ENCODE measurements around the gene FOSB.
A peak's percentile ranks its signal among the peaks of the same experiment; 100 is the strongest.

The FOSB gene

DNA sequence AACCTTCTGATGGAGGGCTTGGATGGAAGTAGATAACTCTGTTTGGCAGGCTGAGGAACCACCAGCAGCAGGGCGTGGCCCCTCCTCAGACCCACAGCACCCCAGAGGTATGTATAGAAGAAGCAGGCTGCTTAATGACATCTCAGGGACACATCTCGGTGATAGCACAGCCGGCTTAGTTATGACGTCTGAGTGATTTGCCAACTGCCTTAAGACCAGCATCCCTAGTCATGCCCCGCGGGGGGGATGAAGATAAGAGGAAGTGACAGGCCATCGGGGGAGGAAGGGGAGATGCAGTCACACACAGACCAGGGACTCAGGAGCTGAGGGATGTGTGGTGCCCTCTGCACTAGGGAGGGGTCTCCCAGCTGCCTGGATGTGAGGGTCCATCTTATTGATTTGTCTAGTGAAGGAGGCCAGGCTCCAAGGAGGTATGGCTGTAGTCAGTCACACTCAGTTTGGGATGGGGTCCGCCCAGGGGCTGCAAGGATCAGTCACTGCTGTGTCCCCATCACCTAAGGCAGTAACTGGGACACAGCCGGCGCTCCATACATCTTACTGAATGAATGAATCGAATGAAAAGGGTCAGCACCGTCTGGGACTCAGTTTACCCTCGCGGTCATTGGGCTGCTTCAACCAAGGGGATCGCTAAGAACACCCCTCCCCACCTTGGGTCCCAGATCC, 24.9 kb upstream of the FOSB start:
- DNase-seq (ENCODE audit: low spot score): peak; percentile 73

DNA sequence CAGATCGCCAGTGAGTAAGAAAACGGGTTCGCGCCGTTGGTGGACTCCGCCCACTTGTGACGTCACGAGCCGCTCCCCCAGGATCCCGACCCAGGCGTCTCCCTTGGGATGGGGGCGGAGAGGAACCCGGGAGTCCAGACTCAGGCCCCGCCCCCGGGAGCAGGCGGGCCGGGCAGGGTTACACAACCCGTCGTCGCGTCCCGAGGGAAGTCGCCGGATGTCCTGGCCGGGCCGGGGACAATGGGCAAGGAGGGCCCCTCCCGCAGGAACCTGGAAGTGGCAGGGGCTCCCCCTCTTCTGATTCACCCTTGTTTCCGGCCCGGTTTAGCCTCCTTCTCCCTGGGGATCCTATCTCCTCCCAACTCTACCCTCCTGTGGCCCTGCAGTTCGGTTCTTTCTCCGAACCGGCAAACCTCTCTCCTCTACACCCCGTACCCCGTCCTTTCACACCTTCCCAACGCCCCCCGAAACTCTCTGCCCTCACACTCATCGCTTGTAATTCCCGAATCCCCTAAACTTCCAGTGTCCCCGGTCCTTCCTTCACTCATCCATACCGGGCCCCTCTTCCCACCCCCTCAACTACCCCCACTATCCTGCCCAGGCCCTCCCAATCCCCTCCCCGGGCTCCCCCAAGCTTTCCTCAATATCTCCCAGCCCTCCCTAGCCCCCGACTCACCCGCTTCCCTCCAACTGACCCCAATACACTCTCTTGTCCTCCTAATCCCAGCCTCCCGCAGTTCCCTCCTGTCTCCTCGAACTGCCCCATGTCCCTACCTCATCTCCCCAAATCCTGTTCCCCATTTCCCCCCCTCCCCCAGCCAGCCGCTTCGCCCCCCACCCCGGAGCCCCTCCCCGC, 24.1 kb upstream of the FOSB start:
- peak; percentile 82 for DNase-seq (ENCODE audit: low spot score)

DNA sequence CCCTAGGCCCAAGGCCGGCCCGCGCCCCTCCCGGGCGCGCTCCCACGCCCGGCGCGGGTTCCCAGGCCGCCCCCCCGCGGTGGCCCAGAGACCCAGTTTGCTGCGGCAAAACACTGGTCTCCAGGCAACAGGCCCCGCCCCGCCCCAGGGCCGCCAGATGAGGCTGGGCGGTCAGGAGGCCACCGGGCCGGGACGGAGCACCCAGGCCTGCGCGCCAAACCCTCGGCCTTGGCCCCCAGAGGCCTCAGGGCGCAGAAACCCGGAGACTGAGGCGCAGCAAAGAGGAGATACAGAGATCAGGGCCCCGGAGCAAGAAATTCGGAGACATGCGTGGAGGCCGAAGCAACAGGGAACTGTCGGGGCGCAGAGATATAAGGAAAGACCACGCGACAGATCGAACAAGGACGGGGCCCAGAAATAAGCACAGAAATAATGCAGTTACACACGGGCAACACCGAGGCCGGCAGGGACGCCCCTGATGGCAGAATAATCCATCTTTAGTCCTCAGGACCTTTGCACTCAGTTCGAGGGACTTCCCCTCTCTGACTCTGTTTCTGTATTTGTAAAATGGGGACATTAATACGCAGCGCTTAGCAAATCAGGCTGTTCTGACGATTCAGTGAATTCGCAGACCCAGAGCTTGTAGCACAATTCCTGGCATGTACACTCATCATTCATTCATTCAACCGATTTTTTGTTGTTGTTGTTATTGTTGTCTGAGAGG, 23.3 kb upstream of the FOSB start:
- peak; percentile 70 for DNase-seq (ENCODE audit: low spot score)

DNA sequence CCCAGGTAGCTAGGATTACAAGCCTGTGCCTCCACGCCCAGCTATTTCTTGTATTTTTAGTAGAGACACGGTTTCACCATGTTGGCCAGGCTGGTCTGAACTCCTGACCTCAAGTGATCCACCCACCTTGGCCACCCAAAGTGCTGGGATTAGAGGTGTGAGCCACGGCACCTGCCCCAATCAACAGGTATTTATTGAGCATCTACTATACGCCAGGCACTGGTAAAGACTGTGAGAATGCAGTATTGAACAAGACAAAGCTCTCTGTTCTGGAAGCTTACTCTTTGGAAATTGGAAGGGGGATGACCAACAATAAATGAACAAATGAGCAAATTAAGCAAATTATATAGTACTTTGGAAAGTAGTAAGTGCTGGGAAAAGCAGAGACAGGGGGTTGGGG, 22.7 kb upstream of the FOSB start:
- DNase-seq (ENCODE audit: low spot score): no peak

DNA sequence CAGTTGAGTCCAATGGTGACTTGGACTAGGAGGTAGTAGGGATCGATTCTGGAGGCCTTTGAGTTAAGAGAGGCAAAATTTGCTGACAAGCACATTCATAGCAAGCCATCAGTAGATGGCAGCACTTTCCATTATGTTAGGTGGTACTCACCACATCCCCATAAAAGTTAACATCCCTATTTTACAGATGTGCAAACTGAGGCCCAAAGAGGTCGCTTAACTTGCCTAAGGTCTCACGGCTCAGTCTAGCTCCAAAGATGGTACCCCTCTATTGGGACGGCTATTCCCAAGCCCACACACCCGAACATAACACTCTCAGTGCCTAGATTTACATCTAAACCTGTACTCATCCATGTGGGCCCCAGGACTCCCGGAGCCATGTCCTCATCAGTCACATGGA, 21.5 kb upstream of the FOSB start:
- peak; percentile 59 for DNase-seq (ENCODE audit: low spot score)

DNA sequence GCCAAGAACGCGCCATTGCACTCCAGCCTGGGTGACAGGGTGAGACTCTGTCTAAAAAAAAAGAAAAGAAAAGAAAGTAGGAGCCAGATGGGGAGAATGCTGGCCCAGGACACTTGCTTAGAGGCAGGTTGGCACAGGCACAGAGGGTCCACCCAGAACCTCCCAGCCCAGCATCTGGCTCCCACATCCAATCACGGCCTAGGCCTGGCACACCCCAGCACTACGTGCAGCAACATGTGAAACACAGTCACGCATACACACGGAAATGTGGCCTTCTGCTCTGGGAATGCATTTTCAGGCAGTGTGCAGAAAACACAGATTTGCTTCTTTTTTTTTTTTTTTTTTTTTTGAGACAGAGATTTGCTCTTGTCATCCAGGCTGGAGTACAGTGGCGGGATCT, 20.9 kb upstream of the FOSB start:
- no peak for DNase-seq (ENCODE audit: low spot score)

DNA sequence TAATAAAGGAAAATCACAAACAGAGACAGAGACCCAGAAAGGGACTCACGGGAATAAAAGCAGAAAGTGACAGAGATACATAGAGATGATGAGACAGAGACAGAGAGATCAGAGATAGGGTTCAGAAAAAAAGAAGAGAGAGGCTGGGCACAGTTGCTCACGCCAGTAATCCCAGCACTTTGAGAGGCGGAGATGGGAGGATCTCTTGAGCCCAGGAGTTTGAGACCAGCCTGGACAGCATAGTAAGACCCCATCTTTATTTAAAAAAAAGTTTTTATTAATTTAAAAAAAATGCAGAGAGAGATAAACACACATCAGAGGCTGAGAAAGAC, 19.4 kb upstream of the FOSB start:
- no peak for DNase-seq (ENCODE audit: low spot score)

DNA sequence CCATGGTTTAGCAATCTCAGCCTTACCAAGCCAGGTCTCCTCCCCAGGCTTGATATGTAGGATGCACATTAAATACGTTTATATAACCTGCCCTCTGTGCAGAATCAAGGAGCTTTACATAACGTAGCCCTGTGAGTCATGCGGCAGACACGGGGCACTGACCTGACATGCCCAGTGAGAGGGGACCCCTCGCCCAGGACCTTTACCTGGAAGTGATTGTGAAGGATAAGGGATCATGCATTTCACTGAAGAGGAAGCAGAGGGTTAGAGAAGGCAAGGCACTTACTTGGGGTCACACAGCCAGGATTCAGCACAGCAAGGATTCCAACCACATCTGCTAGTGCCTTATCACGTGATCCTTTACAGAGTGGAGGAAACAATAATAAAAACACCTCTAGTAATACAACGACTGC, 18.9 kb upstream of the FOSB start:
- DNase-seq (ENCODE audit: low spot score): no peak

DNA sequence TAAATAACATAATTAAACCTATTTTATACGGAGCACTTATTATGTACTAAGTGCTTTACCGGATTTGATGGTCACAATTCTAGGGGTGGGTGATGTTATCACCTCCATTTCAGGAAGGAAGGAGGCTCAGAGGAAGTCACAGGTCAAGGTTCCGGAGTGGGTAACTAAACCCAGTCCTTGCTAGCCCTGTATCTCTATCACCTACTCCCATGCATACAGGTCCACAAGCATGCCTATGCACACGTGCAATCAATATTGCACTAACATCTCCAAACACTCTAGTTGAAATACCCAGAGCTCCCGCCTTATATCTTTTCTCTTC, 17.8 kb upstream of the FOSB start:
- no peak for DNase-seq (ENCODE audit: low spot score)

DNA sequence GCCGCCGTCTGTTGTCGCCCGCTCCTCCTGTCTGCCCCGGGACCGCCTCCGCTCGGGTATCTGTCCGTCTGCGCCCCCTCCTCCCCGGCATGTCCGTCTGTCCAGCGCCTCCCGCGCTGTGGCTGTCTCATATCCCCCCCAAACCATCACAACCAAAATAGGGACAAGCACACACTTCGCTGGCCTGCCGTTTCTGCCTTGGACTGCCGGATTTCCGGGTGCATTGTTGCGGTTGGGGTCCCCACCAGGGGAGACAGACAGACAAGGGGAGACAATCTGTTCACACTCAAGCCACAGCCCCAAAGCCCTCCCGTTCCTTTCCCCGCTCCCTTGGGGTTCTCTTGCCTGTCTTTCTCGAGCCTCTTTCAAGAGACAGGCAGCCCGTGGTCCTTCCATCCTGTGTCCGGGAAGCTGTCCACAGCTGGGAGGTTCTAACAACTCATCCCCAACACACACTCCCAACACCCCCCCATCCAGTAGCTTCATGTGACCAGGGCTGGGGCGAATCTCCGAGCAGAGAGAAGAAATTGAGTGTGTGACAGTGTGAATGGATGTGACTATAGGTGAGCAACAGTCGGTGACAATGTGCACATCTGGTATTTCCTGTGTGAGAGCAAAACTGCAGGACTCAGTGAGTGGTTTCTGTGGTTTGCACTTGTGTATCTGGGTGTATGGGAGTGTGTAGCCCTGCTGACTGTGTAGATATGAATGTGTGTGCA, 16.5 kb upstream of the FOSB start:
- DNase-seq (ENCODE audit: low spot score): no peak

DNA sequence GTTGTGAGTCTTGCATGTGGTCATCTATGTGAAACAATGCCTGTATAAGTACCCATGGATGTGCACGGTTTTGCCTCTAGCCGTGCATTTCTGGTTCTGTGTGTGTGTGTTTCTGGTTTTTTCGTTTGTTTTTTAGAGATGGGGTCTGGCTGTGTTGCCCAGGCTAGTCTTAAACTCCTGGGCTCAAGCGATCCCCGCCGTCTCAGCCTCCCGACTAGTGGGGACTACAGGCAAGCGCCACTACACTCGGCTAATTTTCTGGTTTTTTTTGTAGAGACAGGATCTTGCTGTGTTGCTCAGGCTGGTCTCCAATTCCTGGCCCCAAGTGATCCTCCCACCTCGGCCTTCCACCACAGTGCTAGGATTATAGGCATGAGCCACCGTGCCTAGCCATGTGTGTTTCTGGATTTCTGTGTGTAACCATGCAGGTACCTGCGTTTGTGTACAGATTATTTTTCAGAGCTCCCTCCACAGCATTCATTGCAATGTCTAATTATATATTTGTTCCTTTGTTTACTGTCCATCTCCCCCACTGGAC, 15.9 kb upstream of the FOSB start:
- no peak for DNase-seq (ENCODE audit: low spot score)

DNA sequence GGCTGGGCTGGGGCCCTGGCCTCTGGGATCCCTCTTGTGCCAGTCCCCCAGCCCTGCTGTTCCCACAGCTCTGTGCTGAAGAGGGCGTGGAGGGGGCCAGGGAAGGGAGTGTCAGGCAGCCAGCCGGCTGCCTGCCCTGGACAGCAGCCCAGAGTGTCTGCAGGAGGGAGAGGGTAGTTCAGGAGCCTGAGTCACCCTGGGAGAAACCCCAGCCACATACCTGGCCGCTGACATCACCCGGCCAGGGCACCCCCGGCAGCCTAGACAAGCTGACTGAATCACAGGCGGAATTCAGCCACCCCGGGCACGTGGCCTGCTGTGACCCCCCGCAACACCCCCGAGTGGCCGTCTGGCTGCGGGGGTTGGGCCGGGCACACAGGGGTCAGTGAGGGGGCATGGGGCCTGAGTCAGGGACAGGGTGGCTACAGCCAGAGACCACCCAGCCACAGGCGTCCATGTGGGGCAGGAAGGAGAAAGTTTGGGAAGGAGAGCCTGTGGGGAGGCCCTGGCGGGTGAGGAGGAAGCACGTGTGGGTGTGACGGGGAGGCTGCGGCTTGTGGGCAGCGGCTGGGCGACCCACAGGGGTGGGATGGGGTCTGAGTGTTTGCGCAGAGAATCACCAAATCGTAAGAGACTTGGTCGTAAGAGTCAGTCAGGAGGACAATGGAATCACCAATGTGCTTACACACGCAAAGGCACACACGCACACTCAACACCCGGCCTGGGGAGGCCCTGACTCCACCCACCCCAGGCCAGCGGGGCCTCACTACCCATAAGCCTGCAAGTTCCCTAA, 11.9 kb upstream of the FOSB start:
- DNase-seq (ENCODE audit: low spot score): no peak

DNA sequence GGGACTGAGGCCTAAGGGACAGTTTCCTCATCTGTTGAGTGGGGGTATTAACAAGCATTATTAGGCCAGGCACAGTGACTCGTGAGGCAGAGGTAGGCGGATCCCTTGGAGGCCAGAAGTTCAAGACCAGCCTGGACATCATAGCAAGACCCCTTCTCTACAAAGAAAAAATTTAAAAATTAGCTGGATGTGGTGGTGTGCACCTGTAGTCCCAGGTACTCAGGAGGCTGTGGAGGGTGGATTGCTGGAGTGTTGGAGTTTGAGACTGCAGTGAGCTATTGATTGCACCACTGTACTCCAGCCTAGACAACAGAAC, 11.3 kb upstream of the FOSB start:
- DNase-seq (ENCODE audit: low spot score): no peak

DNA sequence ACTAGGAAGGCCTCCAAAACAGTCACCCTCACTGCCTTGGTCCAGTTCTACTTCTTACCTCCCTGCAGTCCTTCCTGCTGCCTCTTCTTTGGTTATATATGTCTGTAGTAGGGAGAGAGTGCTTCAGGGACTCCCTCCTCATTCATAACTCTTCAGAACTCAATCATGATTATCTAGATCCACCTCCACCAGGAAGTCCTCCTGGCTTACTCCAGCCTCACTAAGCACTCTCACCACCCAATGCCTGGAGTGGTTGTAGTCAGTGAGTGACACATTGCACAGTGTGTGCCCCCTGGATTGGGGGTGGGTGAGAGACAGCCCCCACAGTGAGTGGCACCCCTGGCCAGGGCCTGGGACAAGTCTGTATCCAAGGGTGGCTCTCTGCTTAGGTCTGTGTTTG, 10.0 kb upstream of the FOSB start:
- no peak for DNase-seq (ENCODE audit: low spot score)

DNA sequence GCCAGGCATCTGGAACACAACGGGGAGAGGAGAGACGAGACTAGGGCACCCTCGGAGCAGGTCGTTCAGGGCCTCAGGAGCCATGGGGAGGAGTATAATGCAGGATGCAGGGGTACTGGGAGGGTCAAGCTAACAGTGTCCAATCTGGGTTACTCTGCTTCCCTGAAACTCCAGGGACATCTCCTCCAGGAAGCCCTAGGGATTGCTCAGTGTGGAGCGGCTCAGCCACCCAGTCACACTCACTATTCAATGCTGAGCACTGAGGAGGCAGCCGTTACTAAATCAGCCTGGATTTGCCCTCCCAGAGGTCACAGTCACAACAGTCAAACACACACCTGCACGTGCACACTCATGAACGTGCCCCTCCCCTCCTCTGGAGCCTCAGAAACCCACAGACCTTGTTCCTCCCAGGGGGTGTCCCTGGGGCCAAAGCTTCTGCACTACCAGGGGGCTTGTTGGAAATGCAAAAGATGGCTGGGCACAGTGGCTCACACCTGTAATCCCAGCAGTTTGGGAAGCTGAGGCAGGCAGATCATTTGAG, 6.9 kb upstream of the FOSB start:
- no peak for DNase-seq (ENCODE audit: low spot score)

DNA sequence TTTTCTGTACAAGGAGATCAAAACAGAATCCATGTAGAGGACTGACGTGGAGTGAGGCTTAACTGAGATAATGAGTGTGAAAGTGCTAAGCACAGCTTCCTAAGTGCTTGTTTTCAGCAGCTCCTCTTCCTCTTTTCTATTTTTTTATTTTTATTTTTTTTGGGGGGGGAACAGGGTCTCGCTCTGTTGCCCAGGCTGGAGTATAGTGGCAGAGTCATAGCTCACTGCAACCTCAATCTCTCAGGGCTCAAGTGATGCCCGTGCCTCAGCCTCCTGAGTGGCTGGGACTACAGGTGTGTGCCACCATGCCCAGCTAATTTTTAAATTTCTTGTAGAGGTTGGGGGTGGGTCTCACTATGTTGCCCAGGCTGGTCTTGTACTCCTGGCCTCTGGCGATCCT, 5.6 kb upstream of the FOSB start:
- DNase-seq (ENCODE audit: low spot score): no peak

DNA sequence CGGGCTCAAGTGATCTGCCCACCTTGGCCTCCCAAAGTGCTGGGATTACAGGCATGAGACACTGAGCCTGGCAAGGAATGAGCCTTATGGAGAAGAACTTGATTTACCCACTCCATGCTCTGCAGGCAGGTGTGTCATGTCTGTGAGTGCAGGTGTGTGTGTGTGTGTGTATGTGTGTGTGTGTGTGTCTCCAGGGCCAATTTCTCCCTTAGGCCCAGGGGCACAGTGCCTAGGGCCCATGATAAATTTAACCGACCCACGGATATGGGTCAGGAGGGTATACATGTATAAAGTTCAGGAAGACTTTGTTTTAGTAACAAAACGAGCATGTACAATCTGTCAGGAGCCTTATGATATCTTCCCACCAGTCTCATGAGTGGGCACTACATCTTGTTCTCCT, 4.6 kb upstream of the FOSB start:
- DNase-seq (ENCODE audit: low spot score): no peak

DNA sequence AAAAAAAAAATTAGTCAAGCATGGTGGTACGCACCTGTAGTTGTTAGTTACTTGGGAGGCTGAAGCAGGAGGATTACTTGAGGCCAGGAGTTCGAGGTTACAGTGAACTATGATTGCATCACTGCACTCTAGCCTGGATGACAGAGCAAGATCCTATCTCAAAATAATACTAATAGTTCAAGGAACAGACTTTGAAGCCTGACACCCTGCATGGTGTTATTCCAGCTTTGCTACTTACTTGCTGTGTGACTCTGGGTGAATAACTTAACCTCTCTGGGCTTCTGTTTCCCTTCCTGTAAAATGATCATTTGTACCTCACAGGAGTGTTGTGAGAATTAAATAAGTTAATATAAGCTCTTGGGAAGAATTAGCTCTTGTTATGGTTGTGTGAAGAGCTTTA, 3.5 kb upstream of the FOSB start:
- DNase-seq (ENCODE audit: low spot score): peak; percentile 6

DNA sequence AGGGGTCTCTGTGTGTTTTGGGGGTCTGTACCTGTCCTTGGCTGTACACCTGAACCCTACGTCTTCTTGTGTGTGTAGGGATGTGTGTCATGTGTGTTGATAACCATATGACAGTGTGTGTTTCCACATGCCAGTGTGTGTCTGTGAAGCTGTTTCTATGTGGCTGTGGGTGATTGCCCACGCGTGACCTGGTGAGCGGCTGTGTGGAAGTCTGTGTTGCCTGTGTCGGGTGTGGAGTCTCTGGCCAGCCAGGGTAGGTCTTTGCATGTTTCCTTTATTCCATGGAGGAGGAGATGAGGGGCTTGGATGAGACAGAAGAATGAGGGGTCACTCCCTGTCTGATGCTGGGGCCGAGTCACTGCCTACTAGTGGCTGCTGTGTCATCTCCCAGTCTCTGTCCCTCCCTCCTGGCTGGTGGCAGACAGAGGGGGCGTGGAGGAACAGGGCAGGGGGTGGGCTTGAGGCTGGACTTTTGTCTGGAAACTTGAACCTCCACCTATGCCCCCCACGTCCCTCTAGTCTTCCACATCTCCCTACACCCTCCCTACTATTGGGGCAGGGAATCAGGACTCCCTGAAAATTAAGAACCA, 2.8 kb upstream of the FOSB start:
- peak; percentile 5 for DNase-seq (ENCODE audit: low spot score)

DNA sequence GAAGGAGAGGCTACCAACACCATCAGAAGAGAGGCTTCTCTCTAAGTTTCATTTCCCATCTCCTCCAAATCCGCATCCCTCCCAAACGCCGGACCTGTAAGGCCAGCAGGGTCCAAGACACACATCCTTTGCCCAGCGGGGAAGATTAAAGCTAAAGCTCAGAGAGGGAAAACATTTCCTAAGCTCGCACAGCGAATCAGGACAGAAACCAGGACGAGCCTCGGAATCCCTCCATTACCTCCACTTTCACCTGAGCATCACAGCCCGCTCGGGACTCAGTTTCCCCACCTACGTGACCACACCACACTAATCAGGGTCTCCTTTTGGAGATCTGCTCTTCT, 711 bp upstream of the FOSB start:
- no peak for DNase-seq (ENCODE audit: low spot score)

DNA sequence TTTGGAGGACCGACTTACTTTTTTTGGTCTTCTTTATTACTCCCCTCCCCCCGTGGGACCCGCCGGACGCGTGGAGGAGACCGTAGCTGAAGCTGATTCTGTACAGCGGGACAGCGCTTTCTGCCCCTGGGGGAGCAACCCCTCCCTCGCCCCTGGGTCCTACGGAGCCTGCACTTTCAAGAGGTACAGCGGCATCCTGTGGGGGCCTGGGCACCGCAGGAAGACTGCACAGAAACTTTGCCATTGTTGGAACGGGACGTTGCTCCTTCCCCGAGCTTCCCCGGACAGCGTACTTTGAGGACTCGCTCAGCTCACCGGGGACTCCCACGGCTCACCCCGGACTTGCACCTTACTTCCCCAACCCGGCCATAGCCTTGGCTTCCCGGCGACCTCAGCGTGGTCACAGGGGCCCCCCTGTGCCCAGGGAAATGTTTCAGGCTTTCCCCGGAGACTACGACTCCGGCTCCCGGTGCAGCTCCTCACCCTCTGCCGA, 409 bp downstream of the FOSB start:
- DNase-seq (ENCODE audit: low spot score): no peak
